Neural cell (in vitro differentiated cells): Measurements from ENCODE around the gene TSPAN17. TPM values are rescaled to one million over a fixed set of nuclear protein-coding genes. Genes with fewer than 3 reads are reported as not detected.

Source experiments
- H2AFZ ChIP-seq: fragments of 200-600, 300-800 bp; sonication (generic), shearing (Covaris generic); 2 replicates; pipeline ENCODE4 v1.6.0; 2014; ENCODE audit warnings: low read depth, mild to moderate bottlenecking, antibody characterized with exemption, low read length, moderate library complexity
- H3F3A ChIP-seq: fragments of 200-600 bp; shearing (Covaris generic); 2 replicates; pipeline ENCODE4 v1.6.1; 2016; ENCODE audit warnings: mild to moderate bottlenecking, moderate library complexity, mixed read lengths, antibody characterized with exemption, low read length; ENCODE audit not compliant: insufficient read depth, poor library complexity, severe bottlenecking
- H3K27ac ChIP-seq: fragments of 200-600, 300-800 bp; sonication (generic), shearing (Covaris generic); 2 replicates; pipeline ENCODE4 v1.5.1; 2014; ENCODE audit warnings: mild to moderate bottlenecking, low read length, moderate library complexity
- H3K27me3 ChIP-seq: fragments of 300-800, 200-600 bp; sonication (generic), shearing (Covaris generic); 2 replicates; pipeline ENCODE4 v1.6.0; 2014; ENCODE audit warnings: mild to moderate bottlenecking, low read depth, low read length, moderate library complexity; ENCODE audit not compliant: insufficient read depth
- H3K36me3 ChIP-seq: fragments of 300-800, 200-600 bp; sonication (generic), shearing (Covaris generic); 2 replicates; pipeline ENCODE4 v1.5.1; 2014; ENCODE audit warnings: mild to moderate bottlenecking, antibody characterized with exemption, low read length, moderate library complexity; ENCODE audit not compliant: insufficient read depth
- H3K4me2 ChIP-seq: fragments of 300-800, 200-600 bp; sonication (generic), shearing (Covaris generic); 2 replicates; pipeline ENCODE4 v1.6.0; 2014; ENCODE audit warnings: mild to moderate bottlenecking, low read length
- H3K4me3 ChIP-seq: fragments of 300-800, 200-600 bp; sonication (generic), shearing (Covaris generic); 2 replicates; pipeline ENCODE4 v1.5.1; 2014; ENCODE audit warnings: mild to moderate bottlenecking, low read length, moderate library complexity
- H3K79me2 ChIP-seq: fragments of 200-600 bp; shearing (Covaris generic); replicated peaks from 2 replicates; pipeline ENCODE4 v1.6.0; 2014; ENCODE audit warnings: mild to moderate bottlenecking, low read length, moderate library complexity; ENCODE audit not compliant: insufficient read depth
- H3K9ac ChIP-seq: fragments of 300-800, 200-600 bp; sonication (generic), shearing (Covaris generic); 2 replicates; pipeline ENCODE4 v1.6.1; 2016; ENCODE audit warnings: mild to moderate bottlenecking, low read length, mixed read lengths
- H3K9me2 ChIP-seq: fragments of 200-600 bp; shearing (Covaris generic); 2 replicates; pipeline ENCODE4 v1.6.1; 2016; ENCODE audit warnings: mild to moderate bottlenecking, low read length, mixed read lengths; ENCODE audit not compliant: insufficient read depth
- H3K9me3 ChIP-seq: fragments of 200-600, 300-800 bp; sonication (generic), shearing (Covaris generic); 2 replicates; pipeline ENCODE4 v1.6.1; 2016; ENCODE audit warnings: mild to moderate bottlenecking, mixed run types, low read length, moderate library complexity, mixed read lengths
- H4K20me1 ChIP-seq: fragments of 200-600 bp; shearing (Covaris generic); 2 replicates; pipeline ENCODE4 v1.6.1; 2016; ENCODE audit warnings: mild to moderate bottlenecking, mixed run types; ENCODE audit not compliant: insufficient read depth
- EP300 ChIP-seq: fragments of 450-650 bp; conservative IDR thresholded peaks from 2 replicates; pipeline ENCODE4 v1.6.1; 2014; ENCODE audit warnings: antibody characterized with exemption, mild to moderate bottlenecking, moderate library complexity; ENCODE audit not compliant: poor library complexity, severe bottlenecking
- EZH2 ChIP-seq: fragments of 200-600, 300-800 bp; shearing (Covaris generic), sonication (generic); IDR thresholded peaks from 2 replicates; pipeline ENCODE4 v1.6.1; 2014; ENCODE audit warnings: antibody characterized with exemption, low read length, borderline replicate concordance, mild to moderate bottlenecking; ENCODE audit not compliant: insufficient read depth, poor library complexity, severe bottlenecking
- MXI1 ChIP-seq: fragments of 450-650 bp; conservative IDR thresholded peaks from 2 replicates; pipeline ENCODE4 v1.6.1; 2014; ENCODE audit warnings: antibody characterized with exemption, mild to moderate bottlenecking; ENCODE audit not compliant: poor library complexity, severe bottlenecking
- POLR2AphosphoS5 ChIP-seq: IDR thresholded peaks from 2 replicates; pipeline ENCODE4 v1.6.1; 2012
- RAD21 ChIP-seq: fragments of 450-650 bp; conservative IDR thresholded peaks from 2 replicates; pipeline ENCODE4 v1.6.1; 2014; ENCODE audit warnings: antibody characterized with exemption, mild to moderate bottlenecking, moderate library complexity
- REST ChIP-seq: IDR thresholded peaks from 2 replicates; pipeline ENCODE4 v1.6.1; 2012; ENCODE audit warnings: borderline replicate concordance
- SMC3 ChIP-seq: fragments of 450-650 bp; conservative IDR thresholded peaks from 2 replicates; pipeline ENCODE4 v1.6.1; 2014; ENCODE audit warnings: antibody characterized with exemption, mild to moderate bottlenecking, moderate library complexity; ENCODE audit not compliant: poor library complexity
- TAF1 ChIP-seq: IDR thresholded peaks from 2 replicates; pipeline ENCODE4 v1.6.1; 2012; ENCODE audit warnings: low read depth
- polyA plus RNA-seq: library from polyadenylated mRNA; depleted of rRNA; stranded (reverse); fragments of >200 nt; gene quantifications from 2 replicates; pipeline ENCODE4 v1.2.3, GENCODE V29; 2014
- TF ChIP-seq, protein P1 (sequence below): fragments of 450-650 bp; IDR thresholded peaks from 2 replicates; pipeline ENCODE4 v1.5.1; 2014; ENCODE audit warnings: antibody characterized with exemption, mild to moderate bottlenecking, moderate library complexity; ENCODE audit not compliant: poor library complexity, severe bottlenecking

Gene TSPAN17
- polyA plus RNA-seq, 1 donor from 2014 or later = 66.4 TPM

DNA sequence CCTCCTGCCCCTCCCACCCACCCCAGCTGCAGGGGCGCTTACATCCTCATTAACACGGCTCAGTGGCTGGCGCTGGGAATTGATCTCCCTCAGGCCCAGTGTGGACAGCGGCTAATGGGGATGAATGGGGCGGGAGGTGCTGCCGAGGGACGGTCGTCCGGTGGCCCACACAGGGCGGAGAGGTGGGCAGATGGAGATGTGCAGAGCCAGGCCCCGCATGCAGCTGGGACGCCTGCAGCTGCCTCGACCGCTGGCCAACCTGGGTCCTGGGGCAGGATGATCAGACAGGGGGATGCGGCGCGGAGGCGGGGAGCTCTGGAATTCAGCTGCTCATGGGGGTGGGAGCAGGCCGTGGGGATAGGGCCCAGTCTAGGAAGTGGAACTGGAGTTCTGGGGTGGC, 17.6 kb downstream of the TSPAN17 start:
- H3K27ac ChIP-seq = no peak overlapping the region
- no peaks in the 10 kb centered on the region for H3F3A ChIP-seq
- TF ChIP-seq EP300 (no peak), REST (no peak), POLR2AphosphoS5 (no peak), SMC3 (no peak), RAD21 (no peak), MXI1 (no peak), TAF1 (no peak), EZH2 (no peak)
- TF ChIP-seq, protein P1, sequence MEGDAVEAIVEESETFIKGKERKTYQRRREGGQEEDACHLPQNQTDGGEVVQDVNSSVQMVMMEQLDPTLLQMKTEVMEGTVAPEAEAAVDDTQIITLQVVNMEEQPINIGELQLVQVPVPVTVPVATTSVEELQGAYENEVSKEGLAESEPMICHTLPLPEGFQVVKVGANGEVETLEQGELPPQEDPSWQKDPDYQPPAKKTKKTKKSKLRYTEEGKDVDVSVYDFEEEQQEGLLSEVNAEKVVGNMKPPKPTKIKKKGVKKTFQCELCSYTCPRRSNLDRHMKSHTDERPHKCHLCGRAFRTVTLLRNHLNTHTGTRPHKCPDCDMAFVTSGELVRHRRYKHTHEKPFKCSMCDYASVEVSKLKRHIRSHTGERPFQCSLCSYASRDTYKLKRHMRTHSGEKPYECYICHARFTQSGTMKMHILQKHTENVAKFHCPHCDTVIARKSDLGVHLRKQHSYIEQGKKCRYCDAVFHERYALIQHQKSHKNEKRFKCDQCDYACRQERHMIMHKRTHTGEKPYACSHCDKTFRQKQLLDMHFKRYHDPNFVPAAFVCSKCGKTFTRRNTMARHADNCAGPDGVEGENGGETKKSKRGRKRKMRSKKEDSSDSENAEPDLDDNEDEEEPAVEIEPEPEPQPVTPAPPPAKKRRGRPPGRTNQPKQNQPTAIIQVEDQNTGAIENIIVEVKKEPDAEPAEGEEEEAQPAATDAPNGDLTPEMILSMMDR = no peak
- H4K20me1 ChIP-seq = no peaks in the 10 kb centered on the region
- H2AFZ ChIP-seq = no peak overlapping the region
- no peak overlapping the region for H3K4me2 ChIP-seq
- H3K36me3 ChIP-seq = no peaks in the 10 kb centered on the region
- no peaks in the 10 kb centered on the region for H3K9me3 ChIP-seq
- no peaks in the 10 kb centered on the region for H3K9me2 ChIP-seq
- H3K27me3 ChIP-seq = no peaks in the 10 kb centered on the region
- no peak overlapping the region for H3K4me3 ChIP-seq
- no peaks in the 10 kb centered on the region for H3K79me2 ChIP-seq
- H3K9ac ChIP-seq = no peak overlapping the region

- H3K36me3 ChIP-seq = no peaks in the 10 kb centered on the region
- no peak overlapping the region for H3K9ac ChIP-seq
- no peaks in the 10 kb centered on the region for H3K27me3 ChIP-seq
- TF ChIP-seq EZH2 (no peak), RAD21 (no peak), EP300 (no peak), MXI1 (no peak), POLR2AphosphoS5 (no peak), SMC3 (no peak), REST (no peak), TAF1 (no peak)
- TF ChIP-seq, protein P1 = no peak
- H3F3A ChIP-seq = no peaks in the 10 kb centered on the region
- H4K20me1 ChIP-seq = no peaks in the 10 kb centered on the region
- no peak overlapping the region for H3K4me3 ChIP-seq
- no peaks in the 10 kb centered on the region for H3K9me2 ChIP-seq
- no peak overlapping the region for H3K27ac ChIP-seq
- no peak overlapping the region for H2AFZ ChIP-seq
- no peak overlapping the region for H3K4me2 ChIP-seq
- no peaks in the 10 kb centered on the region for H3K9me3 ChIP-seq
- H3K79me2 ChIP-seq = no peaks in the 10 kb centered on the region
Measured at GRCh38 chr5:176665517-176665916, 18.2 kb downstream of the TSPAN17 start.
